Keratinocyte (primary cell): Measurements from ENCODE around the gene LFNG. TPM values are rescaled to one million over a fixed set of nuclear protein-coding genes. Genes with fewer than 3 reads are reported as not detected.
"Not testable (repeated sequence)": the region's sequence is repeated elsewhere in the genome, so short reads cannot be mapped to it uniquely, and the experiment has no call there.

Experiments used
- DNase-seq: peaks from one replicate; pipeline ENCODE4 v3.0.0-alpha.2; 2011; ENCODE audit warnings: low read depth, missing footprints, low spot score
- FAIRE-seq: peaks from 2 replicates; lab custom pipeline; 2011; peaks lifted over from hg19 to GRCh38; lab: Jason Lieb, UNC
- H2AFZ ChIP-seq: 2 replicates; pipeline ENCODE4 v1.6.0; 2012; ENCODE audit warnings: low read length, control low read depth, inconsistent platforms; ENCODE audit not compliant: control insufficient read depth
- H3K27ac ChIP-seq: 2 replicates; pipeline ENCODE4 v1.5.1; 2011; ENCODE audit warnings: low read length; ENCODE audit not compliant: control insufficient read depth, insufficient read depth
- H3K27me3 ChIP-seq: 3 replicates; pipeline ENCODE4 v1.6.0; 2011; ENCODE audit warnings: low read length; ENCODE audit not compliant: control insufficient read depth, insufficient read depth; ENCODE audit errors: extremely low read depth
- H3K36me3 ChIP-seq, 2 experiments: 2 replicates in 1 of 2; 3 replicates in 1 of 2; pipeline ENCODE4 v1.5.1; 2011; ENCODE audit warnings: low read length in 2 of 2, mild to moderate bottlenecking in 1 of 2; ENCODE audit not compliant: control insufficient read depth in 2 of 2, insufficient read depth in 2 of 2; ENCODE audit errors: extremely low read depth in 1 of 2
- H3K4me1 ChIP-seq: 3 replicates; pipeline ENCODE4 v1.5.1; 2011; ENCODE audit warnings: low read length; ENCODE audit not compliant: control insufficient read depth, insufficient read depth; ENCODE audit errors: extremely low read depth
- H3K4me2 ChIP-seq: 3 replicates; pipeline ENCODE4 v1.6.0; 2011; ENCODE audit warnings: low read depth, low read length; ENCODE audit not compliant: control insufficient read depth, insufficient read depth; ENCODE audit errors: extremely low read depth
- H3K4me3 ChIP-seq, 3 experiments: fragments of 200-600 bp in 1 of 3; sonication (generic) in 1 of 3; 2 replicates in 2 of 3; 3 replicates in 1 of 3; pipeline ENCODE4 v1.5.1; 2011 to 2016; ENCODE audit warnings: low read length in 3 of 3, mild to moderate bottlenecking in 3 of 3, control low read depth in 2 of 3, inconsistent platforms in 1 of 3, low read depth in 1 of 3, mixed read lengths in 1 of 3, mixed run types in 1 of 3, moderate library complexity in 1 of 3; ENCODE audit not compliant: control insufficient read depth in 2 of 3, insufficient read depth in 2 of 3; ENCODE audit errors: extremely low read depth in 1 of 3
- H3K79me2 ChIP-seq: 2 replicates; pipeline ENCODE4 v1.6.0; 2012; ENCODE audit warnings: low read length; ENCODE audit not compliant: control insufficient read depth, insufficient read depth
- H3K9ac ChIP-seq: 3 replicates; pipeline ENCODE4 v1.6.0; 2011; ENCODE audit warnings: low read length; ENCODE audit not compliant: control insufficient read depth, insufficient read depth; ENCODE audit errors: extremely low read depth
- H3K9me1 ChIP-seq: 3 replicates; pipeline ENCODE4 v1.6.0; 2011; ENCODE audit warnings: low read length; ENCODE audit not compliant: control insufficient read depth, insufficient read depth; ENCODE audit errors: extremely low read depth
- H3K9me3 ChIP-seq: 2 replicates; pipeline ENCODE4 v1.5.1; 2012; ENCODE audit warnings: low read depth, low read length; ENCODE audit not compliant: control insufficient read depth
- H4K20me1 ChIP-seq: 3 replicates; pipeline ENCODE4 v1.6.0; 2011; ENCODE audit warnings: low read length; ENCODE audit not compliant: control insufficient read depth, insufficient read depth; ENCODE audit errors: extremely low read depth
- dilution Hi-C: fragments of 300-500 bp; cut with MboI; formaldehyde crosslinking; loops from one replicate; pipeline ENCODE4 v1.7.0; 2020; ENCODE audit warnings: low sequenced_read_pairs; ENCODE audit not compliant: extremely low pct_ligation_motif_present
- polyA plus RNA-seq, 5 experiments: library from polyadenylated mRNA; depleted of rRNA in 3 of 5; stranded (reverse) in 3 of 5; stranded (forward) in 1 of 5; unstranded in 1 of 5; fragments of >200 nt; gene quantifications; 1 replicate in 1 of 5; 2 replicates in 3 of 5; 3 replicates in 1 of 5; pipeline versions ENCODE4 v1.2.1 to v1.2.3, GENCODE V29; 2011 to 2012; ENCODE audit warnings: missing spikeins in 2 of 5, low read depth in 1 of 5, low replicate concordance in 1 of 5

Gene LFNG
- polyA plus RNA-seq, 1 donor (not counting 4 experiments of a cell fraction or from before 2014, with no cell fraction given), result 17.7 TPM

- dilution Hi-C loops, H4K20me1 ChIP-seq, H3K9me3 ChIP-seq, H3K27me3 ChIP-seq, DNase-seq, H3K27ac ChIP-seq, H2AFZ ChIP-seq, H3K4me3 ChIP-seq, H3K79me2 ChIP-seq, H3K4me2 ChIP-seq, H3K9me1 ChIP-seq, H3K9ac ChIP-seq, FAIRE-seq, H3K36me3 ChIP-seq: not testable (repeated sequence)
- H3K4me1 ChIP-seq, result peaks cover 33% of the 10 kb centered on the region
Measured at GRCh38 chr7:2532816-2533215, 13.2 kb downstream of the LFNG start.

DNA sequence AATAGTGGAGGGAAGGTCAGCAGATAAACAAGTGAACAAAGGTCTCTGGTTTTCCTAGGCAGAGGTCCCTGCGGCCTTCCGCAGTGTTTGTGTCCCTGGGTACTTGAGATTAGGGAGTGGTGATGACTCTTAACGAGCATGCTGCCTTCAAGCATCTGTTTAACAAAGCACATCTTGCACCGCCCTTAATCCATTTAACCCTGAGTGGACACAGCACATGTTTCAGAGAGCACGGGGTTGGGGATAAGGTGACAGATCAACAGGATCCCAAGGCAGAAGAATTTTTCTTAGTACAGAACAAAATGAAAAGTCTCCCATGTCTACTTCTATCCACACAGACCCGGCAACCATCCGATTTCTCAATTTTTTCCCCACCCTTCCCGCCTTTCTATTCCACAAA lies 14.0 kb downstream of the LFNG start:
- FAIRE-seq, H3K9me3 ChIP-seq, H3K36me3 ChIP-seq, H3K4me3 ChIP-seq, H4K20me1 ChIP-seq, H3K27me3 ChIP-seq, dilution Hi-C loops, H2AFZ ChIP-seq, H3K4me2 ChIP-seq, H3K9me1 ChIP-seq, H3K9ac ChIP-seq, DNase-seq, H3K27ac ChIP-seq, H3K79me2 ChIP-seq: not testable (repeated sequence)
- peaks cover 27% of the 10 kb centered on the region for H3K4me1 ChIP-seq

DNA sequence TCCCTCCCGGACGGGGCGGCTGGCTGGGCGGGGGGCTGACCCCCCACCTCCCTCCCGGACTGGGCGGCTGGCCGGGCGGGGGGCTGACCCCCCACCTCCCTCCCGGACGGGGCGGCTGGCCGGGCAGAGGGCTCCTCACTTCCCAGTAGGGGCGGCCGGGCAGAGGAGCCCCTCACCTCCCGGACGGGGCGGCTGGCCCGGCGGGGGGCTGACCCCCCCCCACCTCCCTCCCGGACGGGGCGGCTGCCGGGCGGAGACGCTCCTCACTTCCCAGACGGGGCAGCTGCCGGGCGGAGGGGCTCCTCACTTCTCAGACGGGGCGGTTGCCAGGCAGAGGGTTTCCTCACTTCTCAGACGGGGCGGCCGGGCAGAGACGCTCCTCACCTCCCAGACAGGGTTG lies 14.6 kb downstream of the LFNG start:
- H3K4me1 ChIP-seq, result peaks cover 20% of the 10 kb centered on the region
- H3K27ac ChIP-seq, dilution Hi-C loops, H3K9ac ChIP-seq, DNase-seq, H3K9me3 ChIP-seq, H3K27me3 ChIP-seq, H3K4me2 ChIP-seq, H3K36me3 ChIP-seq, H2AFZ ChIP-seq, H3K79me2 ChIP-seq, H3K9me1 ChIP-seq, FAIRE-seq, H4K20me1 ChIP-seq, H3K4me3 ChIP-seq: not testable (repeated sequence)

DNA sequence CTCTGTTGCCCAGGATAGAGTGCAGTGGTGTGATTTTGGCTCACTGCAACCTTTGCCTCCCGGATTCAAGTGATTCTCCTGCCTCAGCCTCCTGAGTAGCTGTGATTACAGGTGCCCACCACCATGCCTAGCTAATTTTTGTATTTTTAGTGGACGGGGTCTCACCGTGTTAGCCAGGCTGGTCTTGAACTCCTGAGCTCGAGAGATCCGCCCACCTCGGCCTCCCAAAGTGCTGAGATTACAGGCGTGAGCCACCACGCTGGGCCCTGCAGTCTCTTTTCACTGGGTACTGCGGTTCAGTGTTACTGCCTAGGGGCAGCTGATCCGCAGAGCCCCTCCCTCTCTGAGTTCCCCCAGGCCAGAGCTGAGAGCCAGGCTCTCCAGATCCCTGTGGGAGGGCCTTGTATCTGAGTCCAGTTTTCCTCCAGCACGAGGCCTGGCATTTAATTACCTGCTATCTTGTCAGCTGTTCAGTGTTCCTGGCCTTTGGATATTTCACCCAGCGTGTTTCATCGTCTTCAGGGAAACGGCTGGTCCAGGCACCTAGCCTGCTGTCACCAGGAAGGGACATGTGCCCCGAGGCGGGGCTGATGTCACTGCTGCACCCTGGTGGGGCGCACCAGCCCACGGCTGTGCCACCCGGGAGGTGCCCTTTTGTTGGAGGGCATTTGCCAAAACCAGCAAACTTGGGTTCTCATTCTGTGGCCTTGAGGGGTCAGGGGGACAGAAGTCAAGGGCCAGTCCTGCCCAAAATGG lies 16.5 kb downstream of the LFNG start:
- H2AFZ ChIP-seq, H3K27me3 ChIP-seq, dilution Hi-C loops, H3K9me1 ChIP-seq, H3K79me2 ChIP-seq, H3K4me2 ChIP-seq, H4K20me1 ChIP-seq, H3K4me3 ChIP-seq, DNase-seq, H3K4me1 ChIP-seq, H3K9ac ChIP-seq, FAIRE-seq, H3K27ac ChIP-seq, H3K9me3 ChIP-seq: not testable (repeated sequence)
- H3K36me3 ChIP-seq, result peaks cover 13 to 15% of the 10 kb centered on the region in 2 experiments
